Measurements from ENCODE around the gene ISM1.

ISM1 gene

GRCh38 chr20:13220904-13221297 is at the start of gene ISM1:
Gene ISM1, plus strand, starts transcription at chr20:13221274. Its CDS starts 503 bp downstream, at chr20:13221777.
- DNase-seq: peak; percentile 38

GRCh38 chr20:13173201-13173600 is 47.9 kb upstream of the ISM1 start:
- no peak for DNase-seq

- no peak for DNase-seq
Measured at GRCh38 chr20:13174402-13174801, 46.7 kb upstream of the ISM1 start.

GRCh38 chr20:13180986-13181889 is 39.8 kb upstream of the ISM1 start:
- DNase-seq: no peak

GRCh38 chr20:13183005-13183404 is 38.1 kb upstream of the ISM1 start:
- DNase-seq: no peak

- no peak for DNase-seq
Measured at GRCh38 chr20:13186043-13186774, 34.9 kb upstream of the ISM1 start.

- no peak for DNase-seq
Measured at GRCh38 chr20:13187899-13188298, 33.2 kb upstream of the ISM1 start.

- DNase-seq: no peak
Measured at GRCh38 chr20:13199279-13199678, 21.8 kb upstream of the ISM1 start.

- no peak for DNase-seq
Measured at GRCh38 chr20:13200767-13201500, 20.1 kb upstream of the ISM1 start.

GRCh38 chr20:13202565-13202964 is 18.5 kb upstream of the ISM1 start:
- no peak for DNase-seq

- DNase-seq: no peak
Measured at GRCh38 chr20:13205425-13205824, 15.6 kb upstream of the ISM1 start.

GRCh38 chr20:13205848-13206434 is 15.1 kb upstream of the ISM1 start:
- no peak for DNase-seq

GRCh38 chr20:13207016-13207415 is 14.1 kb upstream of the ISM1 start:
- no peak for DNase-seq

GRCh38 chr20:13211956-13212618 is 9.0 kb upstream of the ISM1 start:
- DNase-seq: no peak

GRCh38 chr20:13212750-13213149 is 8.3 kb upstream of the ISM1 start:
- no peak for DNase-seq

GRCh38 chr20:13213335-13213734 is 7.7 kb upstream of the ISM1 start:
- DNase-seq: no peak

GRCh38 chr20:13216533-13216932 is 4.5 kb upstream of the ISM1 start:
- DNase-seq: no peak

- DNase-seq: no peak
Measured at GRCh38 chr20:13219327-13220193, 1.5 kb upstream of the ISM1 start.

GRCh38 chr20:13220194-13220903 is 725 bp upstream of the ISM1 start:
- peak; percentile 24 for DNase-seq

GRCh38 chr20:13221313-13221672 is 219 bp downstream of the ISM1 start:
- DNase-seq: no peak
